K562 (cell line): ENCODE results near the gene TMEM255A. TPM values are rescaled to one million over a fixed set of nuclear protein-coding genes. Genes with fewer than 3 reads are reported as not detected.
A peak's percentile ranks its signal among the peaks of the same experiment; 100 is the strongest.

Experiments used
- ATF3 ChIP-seq, 2 experiments: fragments of 450-650 bp in 1 of 2; sonication (generic) in 1 of 2; formaldehyde crosslinking in 1 of 2; IDR thresholded peaks in 1 of 2; conservative IDR thresholded peaks in 1 of 2; 2 replicates each; pipeline versions ENCODE4 v1.6.1 to v1.8.1; 2016 to 2023; ENCODE audit warnings: mild to moderate bottlenecking in 2 of 2, moderate library complexity in 2 of 2, inconsistent platforms in 1 of 2, missing genetic modification reagents in 1 of 2
- JUND ChIP-seq, 2 experiments: IDR thresholded peaks; 2 replicates in 1 of 2; 3 replicates in 1 of 2; pipeline ENCODE4 v1.6.1; 2011; ENCODE audit warnings: borderline replicate concordance in 2 of 2, low read depth in 2 of 2, low read length in 2 of 2, improper control_type of control experiment in 1 of 2, missing biosample characterization in 1 of 2, missing genetic modification characterization in 1 of 2, missing genetic modification reagents in 1 of 2
- KLF13 ChIP-seq: fragments of 450-650 bp; IDR thresholded peaks from 2 replicates; pipeline ENCODE4 v1.6.1; 2016; ENCODE audit warnings: missing genetic modification characterization, low read depth, mild to moderate bottlenecking, missing compliant biosample characterization, moderate library complexity, borderline replicate concordance
- SIN3A ChIP-seq, 2 experiments: fragments of 150-350 bp in 1 of 2; IDR thresholded peaks; 2 replicates each; pipeline ENCODE4 v1.6.1; 2011 to 2016; ENCODE audit warnings: borderline replicate concordance in 2 of 2, low read depth in 2 of 2, low read length in 2 of 2, mild to moderate bottlenecking in 2 of 2, moderate library complexity in 2 of 2; ENCODE audit not compliant: control insufficient read depth in 1 of 2
- SIRT6 ChIP-seq: IDR thresholded peaks from one replicate; pipeline ENCODE4 v1.6.1; 2012; ENCODE audit warnings: low read depth, mild to moderate bottlenecking, control low read depth, inconsistent platforms, low read length, moderate library complexity
- SOX6 ChIP-seq: fragments of 450-650 bp; IDR thresholded peaks from 2 replicates; pipeline ENCODE4 v1.6.1; 2014; ENCODE audit warnings: mild to moderate bottlenecking
- STAT5A ChIP-seq: IDR thresholded peaks from 2 replicates; pipeline ENCODE4 v1.6.1; 2012; ENCODE audit warnings: low read length, inconsistent platforms, borderline replicate concordance
- ZBTB17 ChIP-seq: fragments of 450-650 bp; formaldehyde crosslinking; IDR thresholded peaks from 2 replicates; pipeline ENCODE4 v1.4.0; 2020; ENCODE audit warnings: mild to moderate bottlenecking
- ZKSCAN3 ChIP-seq: fragments of 250-450 bp; sonication (Bioruptor Pico); IDR thresholded peaks from 2 replicates; pipeline ENCODE4 v1.4.0; 2020
- polyA plus RNA-seq, 8 experiments: library from polyadenylated mRNA; depleted of rRNA in 4 of 8; stranded (reverse) in 5 of 8; unstranded in 3 of 8; fragments of >200 nt; fragmentation: Nextera tagmentation in 2 of 8; fragmentation: Illumina TruSeq in 1 of 8; extraction: Ambion mirVana in 2 of 8; extraction: Trizol in 1 of 8; gene quantifications; 2 replicates each; pipeline versions ENCODE4 v1.2.1 to v1.2.3, GENCODE V29; 2011 to 2014; ENCODE audit warnings: inconsistent platforms in 1 of 8, missing spikeins in 1 of 8
- total RNA-seq, 7 experiments: library from RNA; depleted of rRNA in 6 of 7; stranded (reverse); fragments of >200 nt in 6 of 7; fragmentation: Illumina TruSeq in 2 of 7; extraction: Trizol in 2 of 7; gene quantifications; 2 replicates each; pipeline versions ENCODE4 v1.2.1 to v1.2.3, GENCODE V29; 2011 to 2021; ENCODE audit warnings: low replicate concordance in 1 of 7
- TF ChIP-seq, protein P1 (sequence below): fragments of 250-450 bp; sonication (Bioruptor Pico); IDR thresholded peaks from 2 replicates; pipeline ENCODE4 v1.4.0; 2020

TMEM255A gene
- total and polyA plus RNA-seq, 9 of the 15 experiments (the other 6 are each of a cell fraction or from before 2014, with no cell fraction given), result 0.01 TPM; not detected in 8

DNA sequence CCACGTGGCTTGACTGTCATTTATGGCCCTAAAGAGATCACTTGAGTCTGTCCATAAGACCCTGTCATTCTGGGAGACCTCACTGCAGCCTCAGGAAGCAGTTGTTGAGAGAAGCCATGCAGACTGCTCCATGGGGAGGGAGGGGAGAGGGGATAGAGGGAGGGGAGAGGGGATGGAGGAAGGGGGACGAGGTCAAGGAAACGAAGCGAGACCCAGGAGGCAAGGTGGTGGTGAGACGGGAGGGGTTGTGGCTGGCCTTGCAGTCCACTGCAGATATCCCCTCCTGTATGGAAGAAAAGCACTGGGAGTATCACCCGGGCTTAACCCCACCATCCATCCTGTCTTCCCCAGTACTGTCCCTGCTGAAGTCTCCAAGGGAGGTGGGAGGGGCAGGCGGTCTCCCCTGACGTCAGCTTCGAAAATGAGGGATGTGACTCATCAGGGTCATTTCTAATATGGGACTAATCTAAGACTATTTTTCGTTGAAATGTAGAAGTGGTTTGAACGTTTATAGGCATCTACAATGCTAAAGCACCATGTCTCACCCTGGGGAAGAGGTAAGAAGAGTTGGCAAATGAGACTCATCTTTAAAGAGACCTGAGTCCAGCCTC is 5.6 kb downstream of the TMEM255A start (continued):
- TF ChIP-seq, protein P1, sequence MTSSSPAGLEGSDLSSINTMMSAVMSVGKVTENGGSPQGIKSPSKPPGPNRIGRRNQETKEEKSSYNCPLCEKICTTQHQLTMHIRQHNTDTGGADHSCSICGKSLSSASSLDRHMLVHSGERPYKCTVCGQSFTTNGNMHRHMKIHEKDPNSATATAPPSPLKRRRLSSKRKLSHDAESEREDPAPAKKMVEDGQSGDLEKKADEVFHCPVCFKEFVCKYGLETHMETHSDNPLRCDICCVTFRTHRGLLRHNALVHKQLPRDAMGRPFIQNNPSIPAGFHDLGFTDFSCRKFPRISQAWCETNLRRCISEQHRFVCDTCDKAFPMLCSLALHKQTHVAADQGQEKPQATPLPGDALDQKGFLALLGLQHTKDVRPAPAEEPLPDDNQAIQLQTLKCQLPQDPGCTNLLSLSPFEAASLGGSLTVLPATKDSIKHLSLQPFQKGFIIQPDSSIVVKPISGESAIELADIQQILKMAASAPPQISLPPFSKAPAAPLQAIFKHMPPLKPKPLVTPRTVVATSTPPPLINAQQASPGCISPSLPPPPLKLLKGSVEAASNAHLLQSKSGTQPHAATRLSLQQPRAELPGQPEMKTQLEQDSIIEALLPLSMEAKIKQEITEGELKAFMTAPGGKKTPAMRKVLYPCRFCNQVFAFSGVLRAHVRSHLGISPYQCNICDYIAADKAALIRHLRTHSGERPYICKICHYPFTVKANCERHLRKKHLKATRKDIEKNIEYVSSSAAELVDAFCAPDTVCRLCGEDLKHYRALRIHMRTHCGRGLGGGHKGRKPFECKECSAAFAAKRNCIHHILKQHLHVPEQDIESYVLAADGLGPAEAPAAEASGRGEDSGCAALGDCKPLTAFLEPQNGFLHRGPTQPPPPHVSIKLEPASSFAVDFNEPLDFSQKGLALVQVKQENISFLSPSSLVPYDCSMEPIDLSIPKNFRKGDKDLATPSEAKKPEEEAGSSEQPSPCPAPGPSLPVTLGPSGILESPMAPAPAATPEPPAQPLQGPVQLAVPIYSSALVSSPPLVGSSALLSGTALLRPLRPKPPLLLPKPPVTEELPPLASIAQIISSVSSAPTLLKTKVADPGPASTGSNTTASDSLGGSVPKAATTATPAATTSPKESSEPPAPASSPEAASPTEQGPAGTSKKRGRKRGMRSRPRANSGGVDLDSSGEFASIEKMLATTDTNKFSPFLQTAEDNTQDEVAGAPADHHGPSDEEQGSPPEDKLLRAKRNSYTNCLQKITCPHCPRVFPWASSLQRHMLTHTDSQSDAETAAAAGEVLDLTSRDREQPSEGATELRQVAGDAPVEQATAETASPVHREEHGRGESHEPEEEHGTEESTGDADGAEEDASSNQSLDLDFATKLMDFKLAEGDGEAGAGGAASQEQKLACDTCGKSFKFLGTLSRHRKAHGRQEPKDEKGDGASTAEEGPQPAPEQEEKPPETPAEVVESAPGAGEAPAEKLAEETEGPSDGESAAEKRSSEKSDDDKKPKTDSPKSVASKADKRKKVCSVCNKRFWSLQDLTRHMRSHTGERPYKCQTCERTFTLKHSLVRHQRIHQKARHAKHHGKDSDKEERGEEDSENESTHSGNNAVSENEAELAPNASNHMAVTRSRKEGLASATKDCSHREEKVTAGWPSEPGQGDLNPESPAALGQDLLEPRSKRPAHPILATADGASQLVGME, result no peak
- peak; percentile 76 for TF ChIP-seq JUND (IDR thresholded peaks at IDR 0.05; ENCODE audit: borderline replicate concordance, low read depth, low read length)
- TF ChIP-seq JUND (tag; IDR thresholded peaks at IDR 0.05; ENCODE audit: borderline replicate concordance, low read depth, low read length), result peak; percentile 65; the same call in 2 of the 3 replicates
- TF ChIP-seq ZBTB17 (CRISPR knock-in tag), result no peak
- TF ChIP-seq ZKSCAN3 (CRISPR knock-in tag), result no peak
- TF ChIP-seq KLF13, result no peak
- no peak for TF ChIP-seq SIN3A (IDR thresholded peaks at IDR 0.05; ENCODE audit: borderline replicate concordance in 2 of 2, control insufficient read depth in 1 of 2, low read depth in 2 of 2, low read length in 2 of 2)
- no peak for TF ChIP-seq SOX6
- TF ChIP-seq SIRT6, result no peak
- no peak for TF ChIP-seq STAT5A
- peak; percentile 86 for TF ChIP-seq ATF3 (IDR thresholded peaks at IDR 0.05)
- TF ChIP-seq ATF3 (CRISPR knock-in tag; conservative IDR thresholded peaks at IDR 0.05), result no peak
- TF ChIP-seq, all 486 proteins: peak for 7
